Measurements from ENCODE around the gene SLC22A31. TPM values are rescaled to one million over a fixed set of nuclear protein-coding genes. Genes with fewer than 3 reads are reported as not detected.
A peak's percentile ranks its signal among the peaks of the same experiment; 100 is the strongest.
"Not testable (repeated sequence)": the region's sequence is repeated elsewhere in the genome, so short reads cannot be mapped to it uniquely, and the experiment has no call there.

The SLC22A31 gene
- total RNA-seq, 2 experiments from 2014 or later: 0.23 to 0.53 TPM

DNA sequence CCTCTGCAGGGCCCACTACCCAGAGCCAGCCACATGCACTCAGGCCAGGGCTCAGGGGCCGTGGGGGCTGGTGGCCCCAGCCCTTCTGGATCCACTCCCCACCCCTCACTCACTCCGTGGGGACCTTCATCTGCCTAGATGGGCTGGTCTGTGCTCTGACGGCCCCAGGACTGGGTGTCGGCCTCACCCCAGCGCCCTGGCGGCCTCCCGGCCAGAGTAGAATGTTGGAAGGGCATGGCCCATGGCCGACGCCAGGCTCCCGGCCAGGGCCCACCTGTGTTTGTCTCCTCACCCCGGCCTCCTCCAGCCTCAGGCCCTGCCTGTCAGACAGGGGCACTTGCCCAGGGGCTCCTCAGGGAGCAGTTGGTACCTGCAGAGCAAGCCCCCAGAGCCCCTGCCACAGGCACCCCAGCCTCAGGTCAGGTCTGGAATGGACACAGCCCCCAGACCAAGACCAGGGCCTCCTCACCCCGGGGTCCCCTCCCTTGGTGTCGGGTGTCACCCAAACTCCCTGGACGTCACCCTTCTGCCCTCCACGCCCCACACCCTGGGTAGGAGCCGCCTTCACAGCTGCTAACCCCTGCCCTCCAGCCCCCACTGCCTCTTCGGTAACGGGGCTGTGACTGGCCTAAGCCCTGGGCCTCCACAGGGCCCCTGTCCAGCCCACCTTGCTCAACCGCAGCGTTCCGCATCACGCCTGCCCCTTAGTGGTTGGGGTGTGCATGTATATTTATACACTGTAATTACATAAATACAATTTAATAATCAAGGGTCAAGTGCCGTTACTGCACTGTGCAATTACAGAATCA is 31.8 kb downstream of the SLC22A31 start:
- Mint-ChIP-seq H3K36me3 (ENCODE audit: low read depth) (no peaks in the 10 kb centered on the region), H3K9me3 (no peaks in the 10 kb centered on the region), H3K4me1 (peaks cover 8% of the 10 kb centered on the region), H3K27me3 (peaks cover 4% of the 10 kb centered on the region), H3K27ac (no peak overlapping the region), H3K4me3 (no peak overlapping the region)
- DNase-seq: no peak
- ChIA-PET CTCF (no interaction called here), POLR2A (interaction anchor here (1.2 to 2.2 kb wide), 2 partner anchors 75 to 360 kb away, joined by 3 to 7 read pairs; partner anchors contain the start of gene ACSF3)

DNA sequence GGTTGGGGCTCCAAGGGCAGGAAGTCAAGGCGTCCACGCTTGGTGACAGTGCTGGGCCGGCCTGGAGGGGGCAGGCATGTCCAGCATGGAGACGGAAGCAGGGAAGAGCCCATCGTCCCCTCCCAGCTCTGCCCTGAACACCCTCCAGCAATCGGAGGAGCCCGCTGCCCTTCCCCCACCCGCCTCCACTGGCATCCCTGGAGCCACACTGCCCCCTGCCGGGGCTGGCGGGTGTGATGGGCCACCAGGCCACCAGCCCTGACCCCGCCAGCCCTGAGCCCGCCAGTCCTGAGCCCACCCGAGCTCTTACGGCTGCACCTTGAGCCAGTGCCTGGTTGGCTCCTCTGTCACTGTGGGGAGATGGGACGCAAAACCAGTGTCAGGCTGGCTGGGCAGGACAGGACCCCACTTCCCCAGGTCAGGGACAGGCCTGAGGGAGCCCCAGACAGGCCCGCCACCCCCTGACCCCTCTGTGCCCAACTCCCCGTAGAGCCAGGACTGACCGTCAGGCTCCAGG is 32.9 kb downstream of the SLC22A31 start:
- peaks cover 4% of the 10 kb centered on the region for H3K27me3 Mint-ChIP-seq
- ChIA-PET POLR2A (interaction anchor here (0.6 to 0.8 kb wide), 2 partner anchors 73 to 355 kb away, joined by 3 read pairs; partner anchors contain the start of gene APRT), CTCF (interaction anchor here (1.3 to 1.8 kb wide), 2 partner anchors 225 to 430 kb away, joined by 5 to 8 read pairs; no protein-coding TSS in a partner anchor)
- no peaks in the 10 kb centered on the region for H3K36me3 Mint-ChIP-seq (ENCODE audit: low read depth)
- H3K4me1 Mint-ChIP-seq: peaks cover 8% of the 10 kb centered on the region
- H3K4me3 Mint-ChIP-seq: no peak overlapping the region
- H3K27ac Mint-ChIP-seq: no peak overlapping the region
- no peaks in the 10 kb centered on the region for H3K9me3 Mint-ChIP-seq
- peak; percentile 86 for DNase-seq

DNA sequence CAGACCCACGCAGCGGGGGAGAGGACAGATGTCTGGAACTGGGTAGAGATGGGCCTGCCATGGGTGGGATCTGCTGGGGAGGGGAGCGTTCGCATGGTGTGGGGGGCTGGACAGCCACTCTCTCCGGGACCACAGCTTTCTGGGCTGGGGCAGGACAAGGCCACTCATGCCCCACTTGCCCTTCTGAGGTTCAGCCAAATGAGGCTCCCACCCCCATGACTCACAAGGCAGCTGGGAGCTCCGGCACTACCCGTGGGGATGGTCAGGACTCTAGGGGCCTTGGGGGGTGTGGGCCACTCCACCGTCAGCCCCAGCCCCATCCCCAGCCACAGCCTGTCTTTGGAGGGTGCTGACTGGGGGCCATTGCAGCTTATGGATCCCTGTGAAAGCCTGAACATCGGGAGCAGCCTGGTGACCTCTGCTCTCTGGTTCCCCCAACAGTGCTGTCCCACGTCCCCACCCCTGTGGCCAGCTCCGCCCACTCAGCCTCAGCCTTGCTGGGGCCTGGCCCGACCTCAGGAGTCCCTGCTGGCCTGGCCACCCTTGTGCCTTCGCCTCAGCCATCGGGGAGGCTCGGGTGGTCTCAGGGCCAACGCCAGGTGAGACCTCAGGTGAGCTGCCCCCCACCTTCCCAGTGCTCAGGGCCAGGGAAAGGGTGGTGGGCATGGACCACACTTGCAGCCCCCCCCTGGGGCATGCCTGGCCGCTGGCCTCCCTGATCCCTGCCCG is 33.5 kb downstream of the SLC22A31 start:
- CTCF ChIA-PET: interaction anchor here (1.3 to 1.8 kb wide), 2 partner anchors 224 to 429 kb away, joined by 5 to 8 read pairs; no protein-coding TSS in a partner anchor
- Mint-ChIP-seq H3K4me1 (peaks cover 8% of the 10 kb centered on the region), H3K9me3 (peaks cover under 1% of the 10 kb centered on the region), H3K36me3 (ENCODE audit: low read depth) (no peaks in the 10 kb centered on the region), H3K4me3 (no peak overlapping the region), H3K27me3 (peaks cover 4% of the 10 kb centered on the region), H3K27ac (no peak overlapping the region)
- POLR2A ChIA-PET: interaction anchor here (0.6 to 0.8 kb wide), 2 partner anchors 72 to 355 kb away, joined by 3 read pairs; partner anchors contain the start of gene APRT
- no peak for DNase-seq

DNA sequence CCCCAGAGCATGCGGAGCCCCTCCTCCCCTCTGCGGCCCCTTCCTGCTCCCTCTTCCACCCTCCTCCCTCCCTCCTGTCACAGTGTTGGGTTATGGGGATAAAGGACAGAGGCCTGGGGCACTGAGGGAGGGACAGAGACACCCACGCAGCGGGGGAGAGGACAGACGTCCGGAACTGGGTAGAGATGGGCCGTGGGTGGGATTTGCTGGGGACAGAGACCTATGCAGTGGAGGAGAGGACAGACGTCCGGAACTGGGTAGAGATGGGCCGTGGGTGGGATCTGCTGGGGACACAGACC is 34.7 kb downstream of the SLC22A31 start:
- H3K4me1 Mint-ChIP-seq; DNase-seq; H3K4me3 Mint-ChIP-seq; CTCF ChIA-PET; POLR2A ChIA-PET; H3K36me3 Mint-ChIP-seq (ENCODE audit: low read depth); H3K27me3 Mint-ChIP-seq; H3K9me3 Mint-ChIP-seq; H3K27ac Mint-ChIP-seq: not testable (repeated sequence)

DNA sequence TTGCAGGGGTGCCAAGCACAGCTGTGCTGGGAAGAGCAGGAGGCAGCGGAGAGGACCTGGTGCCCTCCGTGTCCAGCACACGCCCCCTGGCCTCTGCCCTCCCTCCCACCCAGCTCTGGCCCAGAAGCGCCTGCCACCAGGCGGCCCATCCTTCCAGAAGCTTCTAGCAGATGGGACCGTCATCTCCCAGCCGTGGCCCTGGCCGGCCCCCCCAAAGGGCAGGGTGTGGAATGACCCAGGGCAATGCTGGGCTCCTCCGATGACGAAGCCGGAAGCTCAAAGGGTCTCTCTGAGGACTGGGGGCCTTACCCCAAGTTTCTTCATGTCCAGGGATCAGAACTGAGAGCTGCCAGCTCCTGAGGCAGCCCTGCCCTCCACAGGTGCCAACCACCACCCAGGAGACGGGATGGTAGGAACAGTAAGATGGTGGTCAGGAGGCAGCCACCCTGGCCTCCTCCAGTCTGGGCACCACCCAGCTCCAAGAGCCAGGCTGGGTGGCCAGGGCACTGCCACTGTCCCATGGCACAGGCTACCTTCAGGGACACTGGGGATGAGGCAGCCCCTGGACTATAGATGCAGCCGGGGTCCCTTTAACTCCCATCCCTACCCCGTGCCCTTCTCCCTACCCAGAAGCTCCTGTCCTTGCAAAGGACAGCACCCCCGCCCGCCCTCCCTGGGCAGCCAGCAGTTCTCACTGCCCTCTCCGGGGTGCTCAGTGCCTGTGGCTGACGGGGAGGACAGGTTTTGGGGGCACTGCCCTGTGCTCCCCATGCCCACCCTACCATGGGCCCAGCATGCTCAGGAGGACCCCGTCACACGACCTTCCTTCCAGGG is 35.3 kb downstream of the SLC22A31 start:
- Mint-ChIP-seq H3K4me1 (no peaks in the 10 kb centered on the region), H3K9me3 (peaks cover 2% of the 10 kb centered on the region), H3K27ac (no peak overlapping the region), H3K4me3 (no peak overlapping the region), H3K36me3 (ENCODE audit: low read depth) (no peaks in the 10 kb centered on the region), H3K27me3 (no peaks in the 10 kb centered on the region)
- ChIA-PET POLR2A (no interaction called here), CTCF (no interaction called here)
- DNase-seq: no peak

DNA sequence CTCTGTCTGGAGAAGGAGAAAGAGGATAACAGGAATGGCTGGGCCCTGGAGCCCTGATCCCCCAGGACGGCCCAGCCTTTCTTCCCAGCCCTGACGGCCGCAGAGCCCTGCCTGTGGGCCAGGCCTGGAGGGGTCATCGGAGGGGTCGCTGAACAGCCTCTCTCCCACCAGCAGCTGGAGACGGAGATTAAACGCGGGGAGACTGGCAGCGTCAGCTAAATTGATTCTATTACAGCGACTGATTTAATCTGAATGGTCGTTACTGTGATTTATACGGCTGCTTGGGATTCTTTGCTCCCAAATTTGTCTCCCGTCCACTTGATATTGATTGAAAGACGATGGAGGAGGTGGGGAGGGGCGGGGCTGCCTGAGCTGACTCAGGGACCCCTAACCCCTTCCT is 35.9 kb downstream of the SLC22A31 start:
- H3K9me3 Mint-ChIP-seq: peaks cover 2% of the 10 kb centered on the region
- no peaks in the 10 kb centered on the region for H3K36me3 Mint-ChIP-seq (ENCODE audit: low read depth)
- ChIA-PET CTCF (no interaction called here), POLR2A (no interaction called here)
- H3K4me3 Mint-ChIP-seq: no peak overlapping the region
- no peaks in the 10 kb centered on the region for H3K27me3 Mint-ChIP-seq
- no peak for DNase-seq
- H3K4me1 Mint-ChIP-seq: no peaks in the 10 kb centered on the region
- H3K27ac Mint-ChIP-seq: no peak overlapping the region

DNA sequence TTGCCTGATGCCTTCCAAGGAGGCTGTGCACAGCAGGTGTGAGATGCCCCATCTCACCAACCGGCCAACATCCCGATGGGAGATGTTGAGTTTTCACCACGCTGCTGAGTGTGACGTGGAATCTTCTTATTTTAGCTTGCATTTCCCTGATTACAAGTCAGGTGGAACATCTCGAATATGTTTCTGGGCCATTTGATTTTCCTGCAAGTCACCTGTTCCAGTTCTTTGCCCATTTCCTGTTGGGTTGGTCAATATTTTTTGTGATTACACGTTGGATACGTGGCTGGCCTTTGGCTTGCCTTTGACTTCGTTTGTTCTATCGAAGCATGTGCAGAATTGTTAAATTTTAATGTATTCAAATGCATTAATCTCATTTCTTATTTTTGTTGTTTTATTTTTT is 37.0 kb downstream of the SLC22A31 start:
- H3K9me3 Mint-ChIP-seq: peaks cover 5% of the 10 kb centered on the region
- CTCF ChIA-PET: no interaction called here
- no peaks in the 10 kb centered on the region for H3K27me3 Mint-ChIP-seq
- H3K4me1 Mint-ChIP-seq: no peaks in the 10 kb centered on the region
- POLR2A ChIA-PET: no interaction called here
- H3K4me3 Mint-ChIP-seq: no peak overlapping the region
- H3K36me3 Mint-ChIP-seq (ENCODE audit: low read depth): no peaks in the 10 kb centered on the region
- H3K27ac Mint-ChIP-seq: no peak overlapping the region
- no peak for DNase-seq

DNA sequence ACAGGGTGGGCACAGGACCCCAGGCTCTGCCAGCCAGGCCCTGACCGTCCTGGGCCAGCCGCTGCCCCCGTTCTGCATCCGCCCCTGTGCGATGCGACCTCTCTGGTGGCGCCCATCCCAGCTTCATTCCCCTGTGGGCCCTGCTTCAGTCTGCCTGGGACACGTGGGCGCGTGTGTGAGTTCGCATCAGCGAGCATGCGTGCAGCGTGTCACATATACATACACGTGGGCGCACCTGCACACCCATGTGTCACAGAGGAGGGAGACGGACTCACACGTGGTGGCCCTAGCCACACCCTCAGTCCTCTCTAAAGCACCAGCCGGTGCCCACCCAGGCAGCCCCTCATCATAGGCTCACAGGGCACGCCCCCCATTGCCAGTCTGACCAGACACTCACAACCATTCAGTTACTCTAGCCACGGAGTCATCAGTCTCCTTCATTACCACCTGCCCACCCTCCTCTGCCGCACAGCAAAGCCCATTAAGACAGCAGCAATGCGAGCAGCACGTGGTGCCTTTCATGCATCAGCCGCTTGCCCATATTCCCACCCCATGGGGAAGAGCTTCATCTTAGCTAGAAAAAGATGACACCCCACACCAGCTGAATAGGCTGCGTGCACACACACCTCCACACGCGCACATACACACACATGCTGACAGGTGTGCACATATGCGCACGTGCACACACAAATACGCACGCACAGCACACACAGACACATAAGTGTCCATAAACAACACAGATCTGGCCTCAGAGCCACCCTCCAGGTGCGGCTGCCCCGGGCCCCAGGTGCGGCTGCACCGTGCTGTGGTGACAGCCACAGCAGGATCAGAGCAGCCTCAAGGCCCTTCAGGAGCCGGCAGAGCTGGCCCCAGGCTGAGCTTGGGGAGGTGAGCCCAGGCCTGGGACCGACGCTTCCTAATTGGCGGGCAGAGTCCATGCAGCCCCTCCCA is 38.3 kb downstream of the SLC22A31 start:
- CTCF ChIA-PET: no interaction called here
- peaks cover 13% of the 10 kb centered on the region for H3K9me3 Mint-ChIP-seq
- no peaks in the 10 kb centered on the region for H3K36me3 Mint-ChIP-seq (ENCODE audit: low read depth)
- DNase-seq: no peak
- H3K4me1 Mint-ChIP-seq: no peaks in the 10 kb centered on the region
- H3K27me3 Mint-ChIP-seq: no peaks in the 10 kb centered on the region
- POLR2A ChIA-PET: no interaction called here
- H3K4me3 Mint-ChIP-seq: no peak overlapping the region
- H3K27ac Mint-ChIP-seq: no peak overlapping the region

DNA sequence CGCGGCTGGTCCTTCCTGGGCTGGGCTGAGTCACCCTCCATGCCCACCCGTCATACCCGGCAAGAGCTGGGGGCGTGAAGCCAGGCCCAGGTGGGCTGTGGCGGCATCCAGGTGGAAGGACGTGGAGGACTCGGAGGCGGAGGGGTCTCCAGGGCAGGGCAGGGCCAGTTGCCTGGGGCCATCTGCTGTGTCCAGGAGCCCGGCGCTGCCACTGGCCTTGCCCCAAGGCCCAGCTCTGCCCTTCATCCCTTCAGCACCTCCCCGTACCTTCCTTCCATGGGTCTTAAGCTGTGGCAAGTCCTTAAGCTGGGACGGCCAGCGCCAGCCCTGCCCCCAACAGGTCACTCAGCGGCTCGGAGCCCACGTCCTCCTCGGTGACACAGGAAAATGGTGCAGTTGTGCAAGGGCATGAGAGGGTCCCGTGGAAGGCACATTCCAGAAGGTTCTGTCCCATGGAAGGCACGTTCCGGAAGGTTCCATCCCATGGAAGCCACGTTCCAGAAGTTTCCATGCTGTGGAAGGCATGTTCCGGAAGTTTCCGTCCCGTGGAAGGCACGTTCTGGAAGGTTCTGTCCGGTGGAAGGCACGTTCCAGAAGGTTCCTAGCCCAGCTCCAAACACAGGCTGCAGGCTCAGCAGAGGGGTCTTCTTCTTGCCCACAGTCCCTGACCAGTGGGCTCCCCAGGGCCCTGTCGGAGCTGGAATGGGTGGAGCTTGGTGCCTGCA is 39.2 kb downstream of the SLC22A31 start:
- H3K4me3 Mint-ChIP-seq: no peak overlapping the region
- peaks cover 13% of the 10 kb centered on the region for H3K9me3 Mint-ChIP-seq
- POLR2A ChIA-PET: no interaction called here
- no peaks in the 10 kb centered on the region for H3K4me1 Mint-ChIP-seq
- DNase-seq: no peak
- no peaks in the 10 kb centered on the region for H3K27me3 Mint-ChIP-seq
- H3K27ac Mint-ChIP-seq: no peak overlapping the region
- H3K36me3 Mint-ChIP-seq (ENCODE audit: low read depth): no peaks in the 10 kb centered on the region
- CTCF ChIA-PET: no interaction called here

DNA sequence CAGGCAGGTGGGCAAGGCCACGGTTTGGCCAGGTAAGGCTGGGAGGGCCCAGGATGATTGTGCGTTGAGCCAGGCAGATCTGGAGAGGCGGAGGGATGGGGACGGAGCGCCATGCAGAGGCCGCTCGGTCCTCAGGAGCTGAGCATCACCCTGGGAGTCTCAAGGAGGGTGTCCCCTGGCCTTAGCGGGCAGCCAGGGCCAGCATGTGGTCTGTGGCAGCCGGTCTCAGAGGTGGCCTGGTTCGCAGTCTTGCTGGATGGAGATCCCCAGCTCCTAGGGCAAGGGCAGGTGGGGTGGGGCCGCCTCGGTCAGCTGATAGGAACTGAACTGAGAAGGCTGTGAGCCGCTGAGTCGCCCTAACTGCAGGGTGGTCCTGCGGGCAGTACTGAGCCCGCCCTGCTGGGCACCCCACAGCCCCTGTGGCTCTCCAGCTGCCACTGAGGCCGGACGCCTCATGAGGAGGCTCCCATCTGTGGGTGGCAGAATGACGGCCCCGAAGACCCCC is 40.4 kb downstream of the SLC22A31 start:
- POLR2A ChIA-PET: no interaction called here
- Mint-ChIP-seq H3K9me3 (peaks cover 13% of the 10 kb centered on the region), H3K4me3 (no peak overlapping the region), H3K36me3 (ENCODE audit: low read depth) (no peaks in the 10 kb centered on the region), H3K27me3 (no peaks in the 10 kb centered on the region), H3K27ac (no peak overlapping the region), H3K4me1 (no peaks in the 10 kb centered on the region)
- CTCF ChIA-PET: no interaction called here
- DNase-seq: no peak

DNA sequence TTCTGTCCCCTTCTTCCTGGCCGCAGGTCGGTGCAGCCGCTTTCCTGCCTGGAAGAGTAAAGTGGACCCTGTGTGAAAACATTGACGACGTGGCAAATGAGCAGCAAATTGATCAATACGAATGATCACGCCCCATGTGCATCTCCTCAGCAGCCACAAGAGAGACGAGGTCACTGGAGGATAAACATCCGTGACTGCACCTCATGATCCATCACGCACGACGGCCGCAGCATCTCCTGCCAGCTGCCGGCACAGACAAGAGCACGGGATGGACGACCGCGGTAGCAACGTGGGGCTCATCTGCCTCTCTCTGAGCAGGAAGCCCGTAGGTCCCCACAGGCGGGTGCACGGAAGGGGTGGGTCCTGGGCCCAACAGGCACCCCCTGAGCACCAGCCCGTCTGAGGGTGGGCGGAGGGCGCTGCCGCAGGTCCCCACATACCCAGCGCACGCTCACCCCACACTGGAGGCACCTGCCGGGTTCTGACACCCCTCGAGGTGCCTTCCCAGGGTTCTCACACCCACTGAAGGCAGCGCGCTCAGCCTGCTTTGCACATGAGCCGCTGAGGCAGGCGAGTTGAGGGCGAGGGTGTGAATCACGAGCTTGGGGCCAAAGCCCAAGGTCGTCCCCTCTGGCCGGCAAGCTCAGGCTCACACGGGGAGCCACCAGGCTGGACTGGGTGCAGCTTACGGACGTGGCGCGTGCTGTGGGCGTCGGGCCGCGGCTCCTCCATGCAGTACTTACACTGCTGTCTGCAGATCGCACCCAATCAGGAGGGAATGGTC is 41.1 kb downstream of the SLC22A31 start:
- peaks cover 13% of the 10 kb centered on the region for H3K9me3 Mint-ChIP-seq
- no peaks in the 10 kb centered on the region for H3K27me3 Mint-ChIP-seq
- no peaks in the 10 kb centered on the region for H3K36me3 Mint-ChIP-seq (ENCODE audit: low read depth)
- H3K27ac Mint-ChIP-seq: no peak overlapping the region
- CTCF ChIA-PET: no interaction called here
- H3K4me1 Mint-ChIP-seq: no peaks in the 10 kb centered on the region
- no peak overlapping the region for H3K4me3 Mint-ChIP-seq
- POLR2A ChIA-PET: no interaction called here
- no peak for DNase-seq

Measured in activated CD4-positive, alpha-beta memory T cell treated with anti-CD3 and anti-CD28 coated beads, Interleukin-2, amount 10 ng/mL, durations not matched to agents 7 days and 5 days (primary cell).